ENCODE measurements around the gene NOS3.

Gene NOS3

DNA sequence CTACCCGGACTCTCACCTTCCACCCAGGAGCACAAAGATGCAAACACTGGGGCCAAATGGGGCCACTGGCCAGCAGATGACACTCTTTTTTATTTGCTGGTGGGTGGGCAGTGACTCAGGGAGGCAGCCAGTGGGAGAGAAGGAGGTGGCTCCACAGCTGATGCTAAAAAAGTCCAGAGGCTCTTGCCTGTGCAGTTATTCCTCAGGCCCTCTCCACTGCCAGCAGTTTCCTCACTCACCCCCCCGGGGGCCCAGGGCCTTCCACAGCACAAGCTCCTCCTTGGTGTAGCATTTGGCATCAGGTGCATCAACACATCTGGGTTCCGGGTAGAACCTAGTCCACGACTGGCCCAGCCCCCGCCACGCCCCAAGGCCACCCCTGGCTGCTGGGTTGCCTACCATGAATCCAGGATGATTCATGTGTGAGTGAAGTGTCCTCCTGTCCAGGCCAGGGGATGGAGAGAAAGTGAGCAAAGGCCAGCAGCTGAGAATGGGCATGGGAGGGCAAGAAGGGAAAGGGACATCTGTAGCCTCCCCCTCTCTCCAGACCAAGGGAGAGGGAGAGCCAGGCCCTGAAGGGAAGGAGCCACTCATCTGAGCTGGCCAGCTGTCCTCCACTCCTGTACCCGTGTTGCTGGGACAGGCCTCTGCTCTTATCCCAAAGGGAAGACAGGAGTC, 11.0 kb upstream of the NOS3 start:
- no peak for DNase-seq (ENCODE audit: low read depth, low spot score)

GRCh38 chr7:150980663-150981062, 10.2 kb upstream of the NOS3 start:
- no peak for DNase-seq (ENCODE audit: low read depth, low spot score)

- no peak for DNase-seq (ENCODE audit: low read depth, low spot score)
These were observed 9.2 kb upstream of the NOS3 start for GRCh38 chr7:150981644-150982043.

GRCh38 chr7:150982351-150982750, 8.5 kb upstream of the NOS3 start:
- DNase-seq (ENCODE audit: low read depth, low spot score): no peak

GRCh38 chr7:150983893-150984368, 6.9 kb upstream of the NOS3 start:
- no peak for DNase-seq (ENCODE audit: low read depth, low spot score)

DNA sequence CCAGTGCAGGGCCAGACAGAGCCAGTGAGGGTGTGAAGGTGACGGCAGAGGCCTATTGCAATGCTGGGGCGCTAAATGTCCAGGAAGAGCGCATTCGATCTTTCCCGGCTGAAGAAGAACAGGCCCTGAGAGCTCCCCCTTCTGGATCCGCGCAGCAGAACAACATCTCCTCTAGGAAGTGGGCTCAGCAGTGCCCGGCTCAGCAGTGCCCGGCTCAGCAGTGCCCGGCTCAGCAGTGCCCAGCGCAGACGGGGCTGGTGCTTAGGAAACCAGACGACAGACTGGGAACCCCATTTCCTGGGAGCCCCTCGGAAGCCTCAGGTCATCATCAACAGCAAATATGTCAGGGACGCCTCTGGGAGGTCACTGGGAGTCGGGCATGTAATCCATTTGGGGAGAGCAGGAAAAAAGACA, 4.7 kb upstream of the NOS3 start:
- no peak for DNase-seq (ENCODE audit: low read depth, low spot score)

DNA sequence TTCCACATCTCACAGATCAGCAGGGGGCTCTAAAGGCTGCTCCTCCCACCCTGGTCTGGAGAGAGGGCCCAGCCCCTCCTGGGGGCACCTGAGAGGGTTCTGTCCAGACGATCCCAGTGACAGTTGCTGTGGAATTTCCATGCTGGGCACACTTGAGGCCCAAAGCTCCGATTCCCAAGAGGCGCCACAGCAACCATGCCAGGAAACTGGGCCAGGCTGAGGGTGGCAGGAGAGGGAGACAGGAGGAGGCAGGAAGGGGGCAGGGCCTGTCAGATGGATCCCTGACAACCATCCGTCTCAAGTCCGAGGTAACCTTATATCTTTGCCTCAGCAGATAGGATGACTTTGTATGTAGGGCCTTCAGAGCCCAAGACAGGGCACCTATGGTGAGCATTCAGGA, 4.3 kb upstream of the NOS3 start:
- no peak for DNase-seq (ENCODE audit: low read depth, low spot score)

GRCh38 chr7:150988230-150989226, 2.3 kb upstream of the NOS3 start:
- no peak for DNase-seq (ENCODE audit: low read depth, low spot score)

GRCh38 chr7:150989456-150989855, 1.4 kb upstream of the NOS3 start:
- no peak for DNase-seq (ENCODE audit: low read depth, low spot score)

- DNase-seq (ENCODE audit: low read depth, low spot score): no peak
These were observed 1.3 kb downstream of the NOS3 start for GRCh38 chr7:150992051-150992640.

GRCh38 chr7:150992833-150993302, 2.1 kb downstream of the NOS3 start:
- DNase-seq (ENCODE audit: low read depth, low spot score): no peak

DNA sequence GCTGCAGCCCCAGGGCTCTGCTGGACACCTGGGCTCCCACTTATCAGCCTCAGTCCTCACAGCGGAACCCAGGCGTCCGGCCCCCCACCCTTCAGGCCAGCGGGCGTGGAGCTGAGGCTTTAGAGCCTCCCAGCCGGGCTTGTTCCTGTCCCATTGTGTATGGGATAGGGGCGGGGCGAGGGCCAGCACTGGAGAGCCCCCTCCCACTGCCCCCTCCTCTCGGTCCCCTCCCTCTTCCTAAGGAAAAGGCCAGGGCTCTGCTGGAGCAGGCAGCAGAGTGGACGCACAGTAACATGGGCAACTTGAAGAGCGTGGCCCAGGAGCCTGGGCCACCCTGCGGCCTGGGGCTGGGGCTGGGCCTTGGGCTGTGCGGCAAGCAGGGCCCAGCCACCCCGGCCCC, 2.7 kb downstream of the NOS3 start:
- no peak for DNase-seq (ENCODE audit: low read depth, low spot score)

DNA sequence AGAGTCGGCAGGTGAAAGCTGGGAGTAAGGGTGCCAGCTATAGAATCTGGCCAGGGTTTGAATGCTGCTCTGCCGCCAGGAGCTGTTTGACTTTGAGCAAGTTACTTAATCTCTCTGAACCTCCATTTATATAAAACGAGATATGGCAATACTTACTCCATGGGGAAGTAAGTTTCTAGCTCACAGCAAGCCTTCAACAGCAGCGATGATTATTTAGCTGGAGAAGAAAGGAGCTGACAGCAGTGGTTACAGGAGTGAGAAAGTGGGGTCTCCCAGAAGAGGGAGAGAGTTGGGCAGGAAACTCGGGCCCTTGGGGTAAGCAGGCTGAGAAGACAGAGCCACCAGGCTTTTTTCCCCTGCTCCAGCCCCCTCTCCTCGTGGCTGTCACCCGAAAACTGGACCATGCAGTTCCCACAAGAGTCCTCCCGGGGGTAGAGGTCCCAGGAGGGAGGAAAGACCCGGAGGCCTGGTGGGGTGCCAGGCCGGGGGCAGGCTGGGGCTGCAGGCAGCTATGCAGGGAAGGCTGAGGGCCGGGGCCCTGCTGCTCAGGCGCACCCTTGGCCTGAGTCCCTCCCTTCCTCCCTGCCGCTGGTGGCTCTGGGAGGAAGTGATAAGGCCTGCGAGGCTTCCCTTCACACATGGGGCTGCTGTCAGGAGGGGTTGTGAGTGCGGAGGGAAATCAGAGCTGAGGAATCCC, 3.5 kb downstream of the NOS3 start:
- DNase-seq (ENCODE audit: low read depth, low spot score): no peak

DNA sequence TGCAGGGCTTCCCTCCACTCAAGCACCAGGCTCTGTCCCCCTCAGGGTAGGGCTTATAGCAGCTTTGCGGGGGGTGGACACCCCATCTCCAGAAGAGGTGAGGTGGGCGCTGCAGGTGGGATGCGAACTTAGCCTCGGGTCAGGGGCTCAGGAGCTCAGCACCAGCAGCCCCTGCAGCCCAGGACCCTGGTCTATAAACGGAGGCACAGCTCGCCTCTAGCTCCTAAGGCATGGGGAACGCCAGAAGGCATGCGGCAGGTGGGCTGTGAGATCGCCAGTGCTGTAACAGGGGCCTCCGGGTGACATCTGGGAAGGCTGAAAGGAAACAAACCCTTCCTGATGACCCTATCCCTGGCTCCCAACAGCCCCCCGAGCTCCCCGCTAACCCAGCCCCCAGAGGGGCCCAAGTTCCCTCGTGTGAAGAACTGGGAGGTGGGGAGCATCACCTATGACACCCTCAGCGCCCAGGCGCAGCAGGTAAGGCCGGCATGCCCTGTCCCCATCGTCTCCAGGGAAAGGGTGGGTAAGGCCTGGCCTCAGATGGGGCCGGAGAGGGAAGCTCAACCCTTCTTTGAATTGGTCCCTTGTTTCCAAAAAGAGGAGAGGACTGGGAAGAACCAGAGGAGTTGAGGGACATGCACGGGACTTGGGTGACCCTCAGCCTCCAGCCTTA, 4.2 kb downstream of the NOS3 start:
- no peak for DNase-seq (ENCODE audit: low read depth, low spot score)

GRCh38 chr7:150996376-150997074, 5.7 kb downstream of the NOS3 start:
- DNase-seq (ENCODE audit: low read depth, low spot score): no peak

DNA sequence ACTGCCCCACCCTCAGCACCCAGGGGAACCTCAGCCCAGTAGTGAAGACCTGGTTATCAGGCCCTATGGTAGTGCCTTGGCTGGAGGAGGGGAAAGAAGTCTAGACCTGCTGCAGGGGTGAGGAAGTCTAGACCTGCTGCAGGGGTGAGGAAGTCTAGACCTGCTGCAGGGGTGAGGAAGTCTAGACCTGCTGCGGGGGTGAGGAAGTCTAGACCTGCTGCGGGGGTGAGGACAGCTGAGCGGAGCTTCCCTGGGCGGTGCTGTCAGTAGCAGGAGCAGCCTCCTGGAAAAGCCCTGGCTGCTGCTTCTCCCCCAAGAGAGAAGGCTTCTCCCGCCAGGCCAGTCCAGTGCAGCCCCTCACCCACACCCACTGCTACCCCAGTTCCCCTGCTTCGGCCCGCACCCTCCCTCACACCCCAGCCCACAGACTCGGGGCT, 6.3 kb downstream of the NOS3 start:
- no peak for DNase-seq (ENCODE audit: low read depth, low spot score)

DNA sequence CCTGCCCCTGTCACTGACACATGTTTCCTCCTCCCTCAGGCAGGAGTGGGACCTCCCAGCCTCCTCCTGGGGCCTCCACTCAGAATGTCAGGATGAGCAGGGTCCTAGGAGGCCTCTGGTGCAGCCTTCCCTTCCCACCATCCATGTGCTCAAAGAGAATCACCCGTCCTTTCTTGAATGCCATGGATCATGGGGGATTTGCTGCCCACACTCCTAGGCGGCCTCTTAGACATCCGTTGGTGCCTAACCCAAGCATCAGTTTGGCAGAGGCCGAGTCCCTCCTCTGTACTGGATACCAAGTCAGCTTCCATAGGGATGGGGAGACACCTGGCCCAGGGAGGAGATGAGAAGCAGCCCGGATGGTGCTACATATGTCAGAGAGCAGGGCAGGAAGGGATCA, 7.0 kb downstream of the NOS3 start:
- DNase-seq (ENCODE audit: low read depth, low spot score): no peak

GRCh38 chr7:150998341-150998740, 7.5 kb downstream of the NOS3 start:
- DNase-seq (ENCODE audit: low read depth, low spot score): no peak

GRCh38 chr7:150999001-150999400, 8.2 kb downstream of the NOS3 start:
- no peak for DNase-seq (ENCODE audit: low read depth, low spot score)

DNA sequence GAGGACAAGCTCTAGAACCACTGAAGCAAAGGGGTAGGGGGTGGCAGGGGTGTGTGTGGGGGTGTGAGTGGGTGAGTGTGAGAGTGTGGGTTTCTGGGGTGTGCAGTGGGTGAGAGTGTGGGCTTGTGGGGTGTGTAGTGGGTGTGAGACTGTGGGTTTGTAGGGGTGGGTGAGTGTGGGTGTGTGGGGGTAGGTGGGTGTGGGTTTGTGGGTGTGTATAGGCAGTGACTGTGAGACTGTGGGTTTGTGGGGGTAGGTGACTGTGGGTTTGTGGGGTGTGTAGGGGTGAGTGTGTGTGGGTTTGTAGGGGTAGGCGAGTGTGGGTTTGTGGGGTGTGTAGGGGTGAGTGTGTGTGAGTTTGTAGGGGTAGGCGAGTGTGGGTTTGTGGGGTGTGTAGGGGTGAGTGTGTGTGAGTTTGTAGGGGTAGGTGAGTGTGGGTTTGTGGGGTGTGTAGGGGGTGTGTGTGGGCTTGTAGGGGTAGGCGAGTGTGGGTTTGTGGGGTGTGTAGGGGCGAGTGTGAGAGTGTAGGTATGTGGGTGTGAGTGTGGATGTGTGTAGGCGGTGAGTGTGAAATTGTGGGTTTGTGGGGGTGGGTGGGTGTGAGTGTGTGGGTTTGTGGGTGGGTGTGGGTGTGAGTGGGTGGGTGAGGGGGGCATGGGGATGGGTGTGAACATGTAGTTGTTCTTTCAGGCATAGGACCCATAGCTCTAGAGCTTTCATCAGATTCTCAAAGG, 8.8 kb downstream of the NOS3 start:
- DNase-seq (ENCODE audit: low read depth, low spot score): no peak

Measured in iPS DF 19.7 (cell line).